GM18858 (cell line): ENCODE data around the gene TSG101.

Source experiments
- ATAC-seq: cut with Tn5 transposase; IDR thresholded peaks from one replicate; pipeline ENCODE4 v1.9.1; 2021; ENCODE audit not compliant: unreplicated experiment

Gene TSG101

DNA sequence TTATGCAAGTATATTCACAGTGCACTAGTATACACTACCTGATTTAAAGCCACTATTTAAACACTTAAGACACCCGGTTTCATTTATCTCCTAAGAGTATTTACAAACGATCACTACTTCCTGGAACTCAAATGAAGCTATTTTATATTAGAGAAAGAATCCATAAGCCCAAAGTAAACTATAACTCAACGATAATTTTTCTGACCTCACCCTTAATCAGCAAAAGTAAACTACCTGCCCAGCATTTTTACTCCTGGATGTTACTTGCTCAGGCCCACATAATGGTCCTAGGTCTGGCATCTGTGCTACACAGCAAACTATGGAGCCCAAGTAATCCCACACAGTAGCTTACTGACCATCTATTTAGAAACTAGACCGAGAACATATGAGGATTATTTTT is 33.4 kb downstream of the TSG101 start:
- ATAC-seq = no peak

DNA sequence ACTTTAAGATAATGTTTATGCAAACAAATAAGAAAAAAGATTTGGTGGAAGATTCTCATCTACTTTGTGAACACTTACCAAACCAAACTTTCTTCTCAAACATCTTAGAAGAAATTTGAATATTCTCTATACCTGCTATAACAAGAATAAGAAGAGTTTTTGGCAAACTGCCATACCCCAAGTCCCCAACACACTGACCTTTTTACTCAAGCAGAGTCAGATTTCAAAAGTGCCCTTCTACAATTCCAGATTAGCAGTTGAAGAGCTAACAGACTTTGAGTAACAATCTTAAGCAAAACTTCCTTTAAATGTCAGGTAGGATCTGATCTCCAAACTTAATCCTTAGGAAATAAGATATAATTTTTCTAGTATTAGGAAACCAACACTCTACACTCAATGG is 33.9 kb downstream of the TSG101 start:
- ATAC-seq = no peak

DNA sequence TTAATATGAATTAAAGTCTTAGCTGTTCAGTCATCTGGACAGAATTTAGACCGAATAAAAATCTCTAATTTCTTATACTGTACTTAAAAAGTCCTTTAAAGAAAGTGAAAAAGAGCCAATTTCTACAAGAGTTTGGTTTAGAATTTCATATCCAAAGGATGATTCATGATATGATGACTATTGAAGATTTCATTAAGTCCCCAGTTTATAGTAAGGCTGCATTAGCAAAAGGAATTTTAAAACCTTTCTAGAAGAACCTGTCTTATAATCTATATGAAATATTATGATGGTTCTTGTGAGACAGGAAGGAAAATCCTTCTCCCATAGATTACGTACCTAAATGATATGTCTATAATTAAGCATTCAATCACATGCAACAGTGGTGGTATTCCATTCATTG is 34.8 kb downstream of the TSG101 start:
- ATAC-seq = no peak

DNA sequence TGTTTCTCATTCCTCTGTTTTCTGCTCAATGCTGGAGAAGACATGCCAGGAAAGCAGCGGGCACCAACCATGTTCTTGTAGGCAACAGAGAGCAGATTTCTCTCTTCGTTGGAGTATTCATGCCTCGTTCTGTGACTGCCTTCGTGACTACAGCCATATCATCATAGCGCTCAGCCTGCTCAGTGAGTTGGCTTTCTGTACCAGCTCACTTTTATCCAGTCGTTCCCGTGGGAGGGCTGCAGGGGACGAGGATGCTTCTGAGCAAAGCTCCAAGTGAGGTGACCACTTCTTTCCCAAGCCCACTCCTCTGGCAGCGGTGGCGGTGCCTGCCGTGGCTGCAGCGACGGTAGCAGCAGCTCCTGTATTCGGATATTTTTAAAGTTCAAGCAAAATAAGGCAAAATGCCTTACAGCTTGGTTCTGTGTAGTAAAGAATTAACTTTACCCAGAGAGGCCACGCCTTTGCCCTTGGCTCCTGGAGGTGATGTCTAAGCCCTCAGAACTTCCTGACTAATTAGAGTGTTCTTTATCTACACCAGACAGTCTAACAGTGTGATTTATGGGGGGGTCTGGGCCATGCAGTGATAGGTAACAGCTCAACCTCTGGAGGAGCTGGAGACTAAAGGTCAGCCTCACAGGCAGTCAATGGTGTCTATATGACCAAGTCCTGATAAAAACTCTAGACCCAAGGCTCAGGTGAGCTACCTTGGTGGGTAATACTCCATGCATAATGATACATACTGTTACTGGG is 35.8 kb downstream of the TSG101 start:
- ATAC-seq = no peak

DNA sequence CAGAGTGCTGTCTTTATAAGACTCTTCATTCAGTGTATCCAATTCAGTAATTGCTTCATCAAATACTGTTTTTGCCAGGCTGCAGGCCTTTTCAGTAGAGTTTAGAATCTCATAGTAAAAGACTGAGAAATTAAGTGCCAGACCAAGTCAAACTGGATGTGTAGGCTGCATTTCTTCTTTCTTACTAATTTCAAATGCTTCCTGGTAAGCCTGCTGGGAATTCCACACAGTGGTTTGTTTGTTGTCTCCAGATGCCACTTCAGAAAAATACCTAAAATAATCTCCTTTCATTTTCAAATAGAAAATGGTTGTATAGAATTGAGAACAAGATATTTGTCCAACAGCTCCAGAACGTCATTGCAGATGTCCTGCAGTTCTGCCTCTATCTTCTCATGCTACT is 36.4 kb downstream of the TSG101 start:
- no peak for ATAC-seq

DNA sequence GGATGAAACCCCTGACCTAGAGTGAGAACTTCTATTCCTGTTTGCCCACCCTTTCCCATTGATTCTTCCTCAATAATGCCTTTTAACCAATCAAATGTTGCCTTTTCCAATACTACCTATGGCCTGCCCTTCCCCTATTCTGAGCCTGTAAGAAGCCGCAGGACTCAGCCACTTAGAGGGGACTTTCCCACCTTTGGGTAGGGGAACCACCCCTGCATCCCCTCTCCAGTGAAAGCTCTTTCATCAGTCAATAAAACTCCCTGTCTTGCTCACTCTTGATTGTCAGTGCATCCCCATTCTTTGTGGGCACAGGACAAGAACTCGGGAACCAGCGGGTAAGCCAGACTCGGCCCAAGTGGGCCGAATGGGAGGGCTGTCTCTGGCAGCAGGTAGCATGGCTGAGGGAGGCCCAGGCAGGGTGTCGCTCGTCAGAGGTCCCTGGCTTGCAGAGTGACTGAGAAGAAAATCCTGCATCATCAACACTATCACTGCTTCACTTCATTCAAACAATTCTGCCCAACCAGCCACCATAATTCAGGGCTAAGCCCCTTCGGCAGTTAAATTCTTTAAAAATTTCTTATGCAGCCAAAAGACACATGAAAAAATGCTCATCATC is 40.7 kb downstream of the TSG101 start:
- peak; percentile 47 for ATAC-seq

DNA sequence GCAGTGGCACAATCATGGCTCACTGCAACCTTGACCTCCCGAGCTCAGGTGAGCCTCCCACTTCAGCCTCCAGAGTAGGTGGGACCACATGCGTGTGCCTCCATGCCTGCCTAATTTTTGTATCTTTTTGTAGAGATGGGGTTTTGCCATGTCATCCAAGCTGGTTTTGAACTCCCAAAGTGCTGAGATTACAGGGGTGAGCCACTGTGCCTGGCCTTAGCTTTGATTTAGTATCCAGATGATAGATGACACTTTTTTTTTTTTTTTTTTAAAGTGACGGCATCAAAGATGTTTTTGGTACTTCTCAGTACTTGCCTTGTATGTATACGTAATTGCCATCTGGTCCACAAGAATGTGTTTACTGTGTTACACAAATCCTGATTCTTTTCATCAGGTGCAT is 47.7 kb downstream of the TSG101 start:
- no peak for ATAC-seq

DNA sequence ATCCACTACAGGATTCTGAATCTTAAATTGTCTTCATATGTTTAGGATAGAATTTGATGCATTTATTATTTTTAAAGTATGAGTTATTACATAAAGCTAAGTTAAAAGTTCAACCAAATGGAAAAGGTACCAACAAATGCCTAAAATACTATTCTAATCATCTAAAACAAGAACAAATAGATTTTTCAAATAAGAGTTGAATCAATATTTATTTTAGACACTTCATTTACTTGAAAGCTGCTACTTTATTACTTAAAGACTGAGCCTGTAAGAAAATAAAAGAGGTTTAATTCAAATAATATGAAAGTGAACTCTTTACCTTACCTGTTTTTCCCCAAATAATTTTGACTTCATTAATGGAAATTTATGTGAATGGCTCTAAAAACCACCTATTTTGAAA is 54.2 kb downstream of the TSG101 start:
- ATAC-seq = no peak

DNA sequence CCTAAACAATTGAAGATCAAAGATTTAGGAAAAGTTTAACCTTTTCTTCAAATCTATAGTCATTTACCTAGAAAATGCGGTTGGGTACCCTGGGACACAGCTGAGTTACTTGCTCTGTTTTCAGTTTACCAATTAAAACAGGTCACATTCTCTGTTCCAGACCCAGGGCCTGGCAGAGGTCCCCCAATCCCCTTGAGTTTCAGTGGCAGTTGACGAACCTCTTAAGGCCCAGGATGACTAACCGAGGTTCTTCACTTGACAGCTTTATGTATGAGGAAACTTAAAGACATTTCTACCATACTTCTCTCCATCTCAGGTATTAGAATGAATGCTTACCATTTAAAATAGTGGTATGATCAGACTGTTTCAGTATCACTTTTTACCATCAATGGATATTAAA is 54.7 kb downstream of the TSG101 start:
- no peak for ATAC-seq

DNA sequence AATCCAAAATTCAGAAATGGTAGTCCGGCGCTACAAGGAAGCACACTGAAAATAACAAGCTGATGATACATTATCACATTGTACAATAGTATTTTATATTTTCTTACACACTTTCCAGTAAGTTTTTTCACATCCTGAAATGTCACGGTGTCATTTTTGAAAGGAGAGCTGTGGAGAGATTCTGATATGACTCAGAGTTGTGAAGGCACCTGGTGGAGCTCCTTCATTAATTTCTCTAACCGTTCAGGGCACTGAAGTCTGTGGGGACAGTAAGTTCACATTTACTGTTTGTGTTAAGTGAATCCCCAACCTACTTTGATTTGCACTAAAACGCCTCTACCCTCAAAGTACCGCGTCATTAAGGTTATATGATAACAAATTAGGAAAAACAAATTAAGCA is 57.8 kb downstream of the TSG101 start:
- ATAC-seq = no peak

DNA sequence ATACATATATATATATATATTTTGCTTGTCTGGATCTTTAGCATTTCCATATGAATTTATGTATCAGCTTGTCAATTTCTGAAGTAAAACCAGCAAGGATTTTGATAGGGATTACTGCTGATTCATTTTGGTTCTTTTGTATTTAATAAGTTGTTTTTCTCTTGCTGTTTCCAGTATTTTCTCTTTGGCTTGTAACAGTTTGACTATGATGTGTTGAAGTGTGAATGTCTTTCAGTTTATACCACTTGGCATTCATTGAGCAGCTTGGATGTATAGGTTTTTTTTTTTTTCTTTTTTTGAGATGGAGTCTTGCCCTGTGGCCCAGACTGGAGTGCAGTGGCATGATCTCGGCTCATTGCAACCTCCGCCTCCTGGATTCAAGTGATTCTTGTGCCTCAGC is 58.7 kb downstream of the TSG101 start:
- ATAC-seq = no peak

DNA sequence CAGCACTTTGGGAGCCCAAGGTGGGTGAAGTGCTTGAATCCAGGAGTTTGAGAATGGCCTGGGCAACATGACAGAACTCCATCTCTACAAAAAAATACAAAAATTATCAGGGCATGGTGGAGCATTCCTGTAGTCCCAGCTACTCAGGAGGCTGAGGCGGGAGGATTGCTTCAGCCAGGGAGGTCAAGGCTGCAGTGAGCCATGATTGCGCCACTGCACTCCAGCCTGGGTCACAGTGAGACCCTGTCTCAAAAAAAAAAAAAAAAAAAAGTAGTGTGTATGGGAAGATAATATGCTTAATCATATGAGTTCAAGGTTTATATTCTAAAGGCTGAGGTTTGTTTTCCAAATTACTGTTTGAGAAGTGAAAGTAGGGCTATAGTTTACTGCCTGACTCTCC is 60.3 kb downstream of the TSG101 start:
- ATAC-seq = no peak

DNA sequence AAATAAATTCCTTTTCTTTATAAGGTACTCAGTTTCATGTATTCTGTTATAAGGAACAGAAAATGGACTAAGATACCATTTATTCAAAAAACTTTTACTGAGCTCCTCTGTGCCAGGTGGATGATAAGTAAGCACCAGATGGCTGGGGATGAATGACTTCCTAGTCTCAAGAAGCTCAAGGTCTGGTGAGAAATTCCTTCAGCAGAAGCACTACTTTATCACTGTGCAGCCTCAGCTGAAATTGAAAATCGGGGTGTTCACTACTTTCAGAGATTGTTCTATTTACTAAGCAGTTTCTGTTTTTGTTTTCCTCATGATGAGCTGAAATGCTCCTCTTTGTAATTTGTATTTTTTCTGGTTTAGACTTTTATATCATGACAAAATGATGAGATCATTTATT is 63.3 kb downstream of the TSG101 start:
- ATAC-seq = no peak

DNA sequence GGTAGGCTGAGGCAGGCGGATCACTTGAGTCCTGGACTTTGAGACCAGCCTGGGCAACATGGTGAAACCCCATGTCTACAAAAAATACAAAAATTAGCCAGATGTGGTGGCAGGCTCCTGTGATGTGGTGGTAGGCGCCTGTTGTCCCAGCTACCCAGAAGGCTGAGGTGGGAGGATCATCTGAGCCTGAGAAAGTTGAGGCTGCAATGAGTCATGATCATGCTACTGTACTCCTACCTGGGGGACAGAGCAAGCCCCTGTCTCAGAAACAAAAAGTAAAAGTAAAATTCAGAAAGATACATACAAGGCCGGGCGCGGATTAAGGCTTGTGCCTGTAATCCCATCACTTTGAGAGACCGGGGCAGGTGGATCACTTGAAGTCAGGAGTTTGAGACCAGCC is 64.8 kb downstream of the TSG101 start:
- ATAC-seq = no peak

DNA sequence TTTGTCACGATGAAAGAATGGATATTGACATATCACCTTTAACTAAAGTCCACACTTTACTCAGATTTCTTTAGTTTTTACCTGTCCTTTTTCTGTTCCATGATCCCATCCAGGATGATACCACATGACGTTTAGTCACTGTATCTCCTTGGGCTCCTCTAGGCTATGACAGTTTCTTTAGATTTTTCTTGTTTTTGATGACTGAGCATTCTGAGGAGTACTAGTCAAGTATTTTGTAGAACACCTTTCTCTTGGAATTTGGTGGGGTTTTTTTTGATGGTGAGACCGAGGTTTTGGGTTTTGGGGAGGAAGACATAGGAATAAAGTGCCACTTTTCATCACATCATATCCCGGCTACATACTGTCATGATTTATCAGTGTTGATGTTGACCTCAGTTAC is 67.1 kb downstream of the TSG101 start:
- no peak for ATAC-seq

DNA sequence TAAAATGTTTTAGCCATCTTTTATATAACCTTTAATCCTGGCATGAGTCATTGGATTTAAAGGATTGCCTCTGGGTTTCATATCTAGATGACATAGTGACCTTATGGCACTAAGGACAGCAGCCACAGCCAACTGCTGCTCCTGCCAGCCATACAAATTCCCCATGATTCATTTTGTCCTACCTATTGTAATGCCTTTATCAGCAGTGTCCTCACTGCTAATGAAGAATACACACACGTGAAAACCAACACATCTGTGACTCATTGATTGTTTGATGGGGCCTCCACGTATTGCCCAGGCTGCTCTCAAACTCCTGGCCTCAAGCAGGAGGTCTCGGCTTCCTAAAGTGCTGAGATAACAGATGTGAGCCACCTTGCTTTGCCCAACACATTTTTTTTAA is 69.3 kb downstream of the TSG101 start:
- ATAC-seq = no peak

DNA sequence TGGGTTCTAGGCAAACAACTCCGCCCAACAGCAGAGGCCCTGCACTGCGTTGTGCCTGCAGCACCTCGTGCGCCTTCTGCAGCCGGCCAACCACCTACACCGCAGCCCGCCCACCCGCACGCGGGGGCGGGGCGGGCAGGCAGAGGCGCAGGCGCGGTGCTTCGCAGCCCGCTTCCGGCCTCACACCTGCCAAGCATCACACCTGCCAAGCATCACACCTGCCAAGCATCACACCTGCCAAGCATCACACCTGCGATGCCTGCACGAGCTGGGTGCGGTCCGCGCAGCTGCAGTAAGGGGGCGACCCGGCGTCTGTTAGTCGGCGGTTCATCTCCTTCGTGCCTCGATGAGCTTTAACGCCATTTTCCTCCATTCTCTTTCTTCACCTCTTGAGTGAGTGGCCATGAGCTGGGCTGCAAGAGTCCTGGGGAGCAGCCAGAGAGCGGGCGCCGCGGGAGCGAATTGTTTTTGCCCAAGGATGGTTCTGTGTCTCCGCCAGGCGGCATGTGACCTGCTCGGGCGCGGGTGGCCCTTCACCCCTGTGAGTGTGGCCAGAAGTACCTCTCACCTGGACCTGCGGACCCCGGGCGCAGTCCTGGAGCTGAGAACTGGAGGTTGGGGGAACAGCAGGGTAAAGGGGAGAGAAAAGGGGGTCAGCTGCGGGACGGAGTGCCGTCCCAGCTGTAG is 70.9 kb downstream of the TSG101 start, which contains the start of gene LDHAL6A:
TSS of gene LDHAL6A (plus strand) at position 171 of the 687 bp plus-strand sequence. CDS start 825 bp downstream, outside the sequence.
- no peak for ATAC-seq

DNA sequence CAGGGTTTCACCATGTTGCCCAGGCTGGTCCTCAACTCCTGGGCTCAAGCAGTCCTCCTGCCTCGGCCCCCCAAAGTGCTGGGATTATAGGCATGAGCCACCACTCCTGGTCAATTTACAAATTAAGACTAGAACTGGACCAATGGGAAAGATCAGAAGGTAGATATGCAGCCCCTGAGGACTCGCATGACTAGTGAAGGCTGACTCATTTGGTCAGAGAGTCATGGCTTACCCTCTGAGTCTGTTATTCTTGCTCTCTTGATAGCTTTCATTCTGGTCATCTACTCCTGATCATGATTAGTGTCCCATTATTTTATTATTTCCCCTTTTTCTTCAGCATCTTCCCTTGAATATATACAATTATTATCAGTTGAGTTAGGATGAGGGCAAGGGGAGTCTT is 73.8 kb downstream of the TSG101 start:
- no peak for ATAC-seq

DNA sequence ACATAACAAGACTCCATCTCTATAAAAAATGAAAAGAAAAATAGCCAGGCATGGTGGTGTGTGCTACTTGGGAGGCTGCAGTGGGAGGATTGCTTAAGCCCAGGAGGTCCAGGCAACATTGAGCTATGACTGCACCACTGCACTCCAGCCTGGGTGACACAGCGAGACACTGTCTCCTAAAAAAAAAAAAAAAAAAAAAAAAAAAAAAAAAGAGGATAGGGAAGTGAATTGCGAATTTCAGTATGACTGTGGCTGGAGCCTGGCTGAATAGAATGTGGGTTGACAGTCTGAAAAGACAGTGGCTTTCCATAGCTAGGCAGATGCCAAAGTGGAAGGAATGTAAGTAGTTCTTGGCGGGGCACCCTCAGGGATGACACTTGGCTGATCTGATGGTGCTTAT is 77.5 kb downstream of the TSG101 start:
- ATAC-seq = no peak

DNA sequence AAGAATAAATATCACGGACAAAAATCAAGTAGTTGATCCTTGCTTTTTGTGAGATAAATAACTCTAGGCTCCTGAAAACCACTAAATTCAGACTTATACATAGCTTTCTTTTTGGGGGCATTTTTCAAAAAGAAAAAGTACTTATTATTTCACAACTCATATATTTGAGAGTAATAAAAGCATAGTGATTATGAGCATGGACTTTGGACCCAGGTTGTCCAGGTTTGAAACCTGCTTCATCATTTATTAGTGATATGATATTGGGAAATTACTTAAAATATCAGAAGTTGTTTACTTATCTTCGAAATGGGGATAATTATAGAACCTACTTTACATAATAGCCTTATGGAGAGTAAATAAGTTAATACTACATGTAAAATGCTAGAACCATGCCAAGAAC is 88.1 kb downstream of the TSG101 start:
- ATAC-seq = no peak
